ENCODE data around the gene KLK1. TPM values are rescaled to one million over a fixed set of nuclear protein-coding genes. Genes with fewer than 3 reads are reported as not detected.

Gene KLK1
- total RNA-seq, 4 donors from 2014 or later = 0.78 to 1.8 (median 1.5) TPM; not detected in 1

DNA sequence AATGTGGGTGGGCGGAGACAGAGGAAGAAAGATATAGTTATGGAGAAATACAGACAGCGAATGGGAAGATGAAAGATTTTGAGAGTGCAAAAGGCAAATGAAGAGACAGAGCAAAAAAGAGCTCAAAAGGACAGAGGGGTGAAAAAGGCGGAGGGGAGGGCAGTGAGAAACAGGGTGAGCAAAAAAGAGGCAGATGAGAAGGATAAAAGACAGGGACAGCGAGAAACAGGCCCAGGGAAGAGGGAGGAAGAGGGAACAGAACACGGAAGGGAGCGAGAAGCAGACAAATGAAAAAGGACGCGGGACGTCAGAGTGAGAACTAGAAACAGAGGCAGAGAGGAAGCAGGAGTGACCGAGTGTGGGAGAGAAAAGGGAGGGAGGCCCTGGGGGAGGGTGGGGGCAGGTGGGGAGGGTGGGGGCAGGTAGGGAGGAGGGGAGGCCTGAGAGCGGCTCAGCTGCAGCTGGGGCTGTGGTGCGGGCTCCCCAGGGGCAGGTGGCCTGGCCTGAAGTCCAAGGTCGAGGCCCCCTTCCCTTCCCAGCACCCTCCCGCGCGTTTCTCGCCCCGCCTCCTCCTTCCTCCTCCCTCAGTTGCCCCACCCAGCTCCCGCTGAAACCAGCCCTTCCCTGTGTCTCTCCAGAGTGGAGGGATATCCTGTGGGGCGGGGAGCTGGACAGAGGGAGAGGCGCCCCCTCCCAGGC is 2.9 kb downstream of the KLK1 start:
- no peak overlapping the region for H3K4me3 ChIP-seq
- no peaks in the 10 kb centered on the region for H3K9me3 ChIP-seq
- WGBS, 2 donors = 4 to 5% methylated on average over 20 to 21 of the region's 21 CpGs
- TF ChIP-seq EP300 (IDR thresholded peaks at IDR 0.05) (no peak), POLR2A (IDR thresholded peaks at IDR 0.05) (no peak)
- TF ChIP-seq, protein P1, sequence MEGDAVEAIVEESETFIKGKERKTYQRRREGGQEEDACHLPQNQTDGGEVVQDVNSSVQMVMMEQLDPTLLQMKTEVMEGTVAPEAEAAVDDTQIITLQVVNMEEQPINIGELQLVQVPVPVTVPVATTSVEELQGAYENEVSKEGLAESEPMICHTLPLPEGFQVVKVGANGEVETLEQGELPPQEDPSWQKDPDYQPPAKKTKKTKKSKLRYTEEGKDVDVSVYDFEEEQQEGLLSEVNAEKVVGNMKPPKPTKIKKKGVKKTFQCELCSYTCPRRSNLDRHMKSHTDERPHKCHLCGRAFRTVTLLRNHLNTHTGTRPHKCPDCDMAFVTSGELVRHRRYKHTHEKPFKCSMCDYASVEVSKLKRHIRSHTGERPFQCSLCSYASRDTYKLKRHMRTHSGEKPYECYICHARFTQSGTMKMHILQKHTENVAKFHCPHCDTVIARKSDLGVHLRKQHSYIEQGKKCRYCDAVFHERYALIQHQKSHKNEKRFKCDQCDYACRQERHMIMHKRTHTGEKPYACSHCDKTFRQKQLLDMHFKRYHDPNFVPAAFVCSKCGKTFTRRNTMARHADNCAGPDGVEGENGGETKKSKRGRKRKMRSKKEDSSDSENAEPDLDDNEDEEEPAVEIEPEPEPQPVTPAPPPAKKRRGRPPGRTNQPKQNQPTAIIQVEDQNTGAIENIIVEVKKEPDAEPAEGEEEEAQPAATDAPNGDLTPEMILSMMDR (IDR thresholded peaks at IDR 0.05) = no peak
- H3K36me3 ChIP-seq = no peaks in the 10 kb centered on the region
- peaks cover 0 to 83% of the 10 kb centered on the region in 2 donors for H3K27me3 ChIP-seq
- peaks cover 0 to 20% (median 2%) of the 10 kb centered on the region in 4 donors for H3K4me1 ChIP-seq
- H3K27ac ChIP-seq = no peak overlapping the region
- no peak for DNase-seq (ENCODE audit: low spot score in 2 of 2)

GRCh38 chr19:50820086-50820485 is 3.5 kb downstream of the KLK1 start:
- no peak for DNase-seq (ENCODE audit: low spot score in 2 of 2)
- H3K4me1 ChIP-seq = peaks cover 0 to 20% (median 2%) of the 10 kb centered on the region in 4 donors
- no peaks in the 10 kb centered on the region for H3K9me3 ChIP-seq
- TF ChIP-seq, protein P1 (IDR thresholded peaks at IDR 0.05) = no peak
- TF ChIP-seq POLR2A (IDR thresholded peaks at IDR 0.05) = no peak
- no peak for TF ChIP-seq EP300 (IDR thresholded peaks at IDR 0.05)
- WGBS, 2 donors = 5 to 9% methylated on average over 13 to 15 of the region's 15 CpGs
- peaks cover 0 to 89% of the 10 kb centered on the region in 2 donors for H3K27me3 ChIP-seq
- H3K4me3 ChIP-seq = no peak overlapping the region
- no peaks in the 10 kb centered on the region for H3K36me3 ChIP-seq
- H3K27ac ChIP-seq = no peak overlapping the region

DNA sequence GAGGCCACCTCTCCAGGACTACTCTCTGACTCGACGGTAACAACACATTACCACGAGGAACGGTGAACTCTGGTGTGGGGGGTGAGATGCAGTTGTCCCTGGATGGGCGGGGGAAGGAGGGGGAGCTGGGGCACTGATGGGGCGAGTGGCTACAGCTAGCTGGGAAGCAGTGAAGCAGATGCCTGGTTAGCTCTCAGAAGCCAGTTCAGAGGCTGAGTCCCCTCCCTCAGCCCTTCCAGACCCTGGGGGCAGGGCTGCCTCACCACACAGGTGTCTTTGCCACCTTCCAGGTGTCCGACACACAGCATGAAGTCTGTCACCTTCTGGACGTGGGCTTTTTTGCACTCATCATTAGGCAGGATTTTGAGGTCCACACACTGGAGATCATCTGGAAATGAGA is 4.0 kb downstream of the KLK1 start:
- no peak for DNase-seq (ENCODE audit: low spot score in 2 of 2)
- Histone ChIP-seq H3K4me3 (no peak overlapping the region), H3K9me3 (no peaks in the 10 kb centered on the region), H3K36me3 (no peaks in the 10 kb centered on the region), H3K27ac (no peak overlapping the region), H3K4me1 (peaks cover 0 to 20% (median 2%) of the 10 kb centered on the region in 4 donors), H3K27me3 (peaks cover 0 to 91% of the 10 kb centered on the region in 2 donors)
- TF ChIP-seq, protein P1 (IDR thresholded peaks at IDR 0.05) = no peak
- no peak for TF ChIP-seq EP300 (IDR thresholded peaks at IDR 0.05)
- TF ChIP-seq POLR2A (IDR thresholded peaks at IDR 0.05) = no peak
- 43% methylated on average over 7 to 8 of the region's 8 CpGs for WGBS, 2 donors

GRCh38 chr19:50818859-50819472 is 4.6 kb downstream of the KLK1 start:
- H3K36me3 ChIP-seq = no peaks in the 10 kb centered on the region
- TF ChIP-seq POLR2A (IDR thresholded peaks at IDR 0.05) (no peak), EP300 (IDR thresholded peaks at IDR 0.05) (no peak)
- TF ChIP-seq, protein P1 (IDR thresholded peaks at IDR 0.05) = no peak
- H3K4me3 ChIP-seq = no peak overlapping the region
- H3K27me3 ChIP-seq = peaks cover 0 to 87% of the 10 kb centered on the region in 2 donors
- H3K27ac ChIP-seq = no peak overlapping the region
- no peaks in the 10 kb centered on the region for H3K9me3 ChIP-seq
- H3K4me1 ChIP-seq = peaks cover 0 to 20% (median 2%) of the 10 kb centered on the region in 4 donors
- no peak for DNase-seq (ENCODE audit: low spot score in 2 of 2)
- 64 to 67% methylated on average over 10 to 12 of the region's 12 CpGs for WGBS, 2 donors

Data from tibial nerve (tissue), 4 donors.